Brain microvascular endothelial cell (primary cell): Measurements from ENCODE around the gene AFG1L.
"Not testable (repeated sequence)": the region's sequence is repeated elsewhere in the genome, so short reads cannot be mapped to it uniquely, and the experiment has no call there.

ENCODE experiments used
- DNase-seq: peaks from one replicate; pipeline ENCODE4 v3.0.0-alpha.2; 2020
- H3K27ac ChIP-seq: fragments of 250-450 bp; sonication (Bioruptor Pico); 2 replicates; pipeline ENCODE4 v1.5.1; 2020; ENCODE audit warnings: mild to moderate bottlenecking, moderate library complexity
- H3K27me3 ChIP-seq: fragments of 250-450 bp; sonication (Bioruptor Pico); replicated peaks from 2 replicates; pipeline ENCODE4 v1.5.1; 2020; ENCODE audit warnings: mild to moderate bottlenecking
- H3K36me3 ChIP-seq: fragments of 250-450 bp; sonication (Bioruptor Pico); replicated peaks from 2 replicates; pipeline ENCODE4 v1.5.1; 2020; ENCODE audit warnings: mild to moderate bottlenecking
- H3K4me3 ChIP-seq: 2 replicates; pipeline ENCODE4 v1.5.1; 2011; ENCODE audit warnings: low read depth, mild to moderate bottlenecking, control low read depth, low read length, moderate library complexity
- CTCF ChIP-seq: IDR thresholded peaks from 2 replicates; pipeline ENCODE4 v1.5.1; 2011; ENCODE audit warnings: low read depth, mild to moderate bottlenecking, moderate library complexity, low read length, control low read depth, inconsistent platforms; ENCODE audit errors: missing control alignments
- in situ Hi-C: cut with HindIII; loops from 2 replicates; pipeline ENCODE4 v1.10.0; 2017; ENCODE audit warnings: low sequenced_read_pairs, low pct_ligation_motif_present

AFG1L gene

DNA sequence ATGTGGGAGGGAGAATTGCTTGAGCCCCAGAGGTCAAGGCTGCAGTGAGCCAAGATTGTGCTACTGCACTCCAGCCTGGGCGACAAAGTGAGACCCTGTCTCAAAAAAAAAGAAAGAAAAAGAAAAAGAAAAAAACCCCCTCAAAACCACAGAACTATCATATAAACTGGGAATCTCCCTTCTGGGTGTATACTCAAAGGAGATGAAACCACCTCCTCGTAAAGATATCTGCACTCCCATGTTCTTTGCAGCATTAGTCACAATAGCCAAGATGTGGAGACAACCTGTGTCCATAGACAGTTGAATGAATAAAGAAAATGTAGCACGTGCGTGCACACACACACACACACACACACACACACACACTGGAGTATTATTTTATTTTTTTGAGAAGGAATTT lies 8.5 kb upstream of the AFG1L start:
- H3K27me3 ChIP-seq, result no peaks in the 10 kb centered on the region
- no peaks in the 10 kb centered on the region for H3K36me3 ChIP-seq
- H3K27ac ChIP-seq, result no peak overlapping the region
- DNase-seq, result no peak
- H3K4me3 ChIP-seq, result no peak overlapping the region
- in situ Hi-C loops, result no loop called here
- no peak for TF ChIP-seq CTCF

DNA sequence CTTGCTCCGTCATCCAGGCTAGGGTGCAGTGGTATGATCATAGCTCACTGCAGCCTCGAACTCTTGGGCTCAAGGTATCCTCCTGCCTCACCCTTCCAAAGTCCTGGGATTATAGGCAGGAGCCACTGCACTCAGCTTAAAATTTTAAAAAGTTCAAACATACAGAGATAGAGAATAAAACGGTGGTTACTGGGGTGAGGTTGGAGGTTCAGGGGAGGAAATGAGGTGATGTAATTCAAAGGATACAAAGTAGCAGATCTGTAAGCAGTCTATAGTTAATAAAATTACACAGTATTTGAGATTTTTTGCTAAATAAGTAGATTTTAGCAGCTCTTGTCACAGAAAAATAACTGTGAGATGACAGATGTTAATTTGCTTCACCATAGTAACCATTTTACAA lies 7.5 kb upstream of the AFG1L start:
- no peak for DNase-seq
- no peak overlapping the region for H3K27ac ChIP-seq
- no peak for TF ChIP-seq CTCF
- H3K4me3 ChIP-seq, result no peak overlapping the region
- in situ Hi-C loops, result no loop called here
- H3K27me3 ChIP-seq, result no peaks in the 10 kb centered on the region
- no peaks in the 10 kb centered on the region for H3K36me3 ChIP-seq

GRCh38 chr6:108288742-108289141 lies 6.1 kb upstream of the AFG1L start:
- no peak for DNase-seq
- no peak for TF ChIP-seq CTCF
- no peaks in the 10 kb centered on the region for H3K36me3 ChIP-seq
- no peaks in the 10 kb centered on the region for H3K27me3 ChIP-seq
- in situ Hi-C loops, result no loop called here
- H3K4me3 ChIP-seq, result no peak overlapping the region
- H3K27ac ChIP-seq, result no peak overlapping the region

DNA sequence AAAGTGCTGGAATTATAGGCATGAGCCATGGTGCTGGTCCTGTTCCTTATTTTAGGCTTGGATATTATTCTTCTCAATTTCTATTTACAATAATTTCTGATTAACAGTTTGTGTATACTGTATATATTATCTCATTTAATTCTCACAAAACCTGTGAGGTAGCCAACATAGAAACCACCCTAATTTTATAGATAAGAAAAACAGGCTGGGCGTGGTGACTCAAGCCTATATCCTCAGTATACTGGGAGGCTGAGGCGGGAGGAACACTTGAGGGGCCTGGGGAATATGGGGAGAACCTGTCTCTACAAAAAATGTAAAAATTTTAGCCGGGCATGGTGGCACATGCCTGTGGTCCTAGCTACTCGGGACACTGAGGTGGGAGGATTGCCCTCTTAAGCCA lies 3.8 kb upstream of the AFG1L start:
- no peak for DNase-seq

DNA sequence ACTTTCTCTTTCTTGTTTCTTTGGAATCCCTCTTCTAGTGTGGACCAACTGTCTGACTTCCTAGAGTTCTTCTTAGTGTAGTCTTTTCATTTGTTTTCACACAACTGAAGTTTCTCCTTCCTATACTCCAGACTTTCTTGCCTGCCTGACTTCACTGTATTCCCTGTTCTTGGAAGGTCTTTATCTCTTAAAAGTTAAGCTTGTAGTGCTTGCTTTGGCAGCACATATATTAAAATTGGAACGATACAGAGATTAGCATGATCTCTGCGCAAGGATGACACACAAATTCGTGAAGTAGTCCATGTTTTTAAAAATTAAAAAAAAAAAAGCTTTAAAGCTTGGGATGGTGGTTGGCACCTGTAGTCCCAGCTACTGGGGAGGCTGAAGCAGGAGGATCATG lies 2.3 kb upstream of the AFG1L start:
- H3K36me3 ChIP-seq, in situ Hi-C loops, H3K27ac ChIP-seq, H3K27me3 ChIP-seq, H3K4me3 ChIP-seq, DNase-seq: not testable (repeated sequence)

More for the DNA sequence above, 3.8 kb upstream of the AFG1L start:
- Histone ChIP-seq H3K27ac (no peak overlapping the region), H3K4me3 (no peak overlapping the region), H3K27me3 (no peaks in the 10 kb centered on the region), H3K36me3 (no peaks in the 10 kb centered on the region)
- TF ChIP-seq CTCF, result no peak
- in situ Hi-C loops, result no loop called here

- Histone ChIP-seq H3K27ac (no peak overlapping the region), H3K4me3 (peak overlapping the region; percentile 97), H3K27me3 (no peaks in the 10 kb centered on the region), H3K36me3 (no peaks in the 10 kb centered on the region)
- no peak for DNase-seq
- no peak for TF ChIP-seq CTCF
- in situ Hi-C loops, result no loop called here
These were observed 1.1 kb upstream of the AFG1L start for GRCh38 chr6:108293527-108294296.
